Measurements from ENCODE around the gene PAK5.

Gene PAK5

GRCh38 chr20:9867196-9867980 lies 28.5 kb upstream of the PAK5 start:
- no peak for DNase-seq (ENCODE audit: low read depth)
- no peak overlapping the region for H3K4me3 ChIP-seq (ENCODE audit: low read length)
- TF ChIP-seq, protein P1, sequence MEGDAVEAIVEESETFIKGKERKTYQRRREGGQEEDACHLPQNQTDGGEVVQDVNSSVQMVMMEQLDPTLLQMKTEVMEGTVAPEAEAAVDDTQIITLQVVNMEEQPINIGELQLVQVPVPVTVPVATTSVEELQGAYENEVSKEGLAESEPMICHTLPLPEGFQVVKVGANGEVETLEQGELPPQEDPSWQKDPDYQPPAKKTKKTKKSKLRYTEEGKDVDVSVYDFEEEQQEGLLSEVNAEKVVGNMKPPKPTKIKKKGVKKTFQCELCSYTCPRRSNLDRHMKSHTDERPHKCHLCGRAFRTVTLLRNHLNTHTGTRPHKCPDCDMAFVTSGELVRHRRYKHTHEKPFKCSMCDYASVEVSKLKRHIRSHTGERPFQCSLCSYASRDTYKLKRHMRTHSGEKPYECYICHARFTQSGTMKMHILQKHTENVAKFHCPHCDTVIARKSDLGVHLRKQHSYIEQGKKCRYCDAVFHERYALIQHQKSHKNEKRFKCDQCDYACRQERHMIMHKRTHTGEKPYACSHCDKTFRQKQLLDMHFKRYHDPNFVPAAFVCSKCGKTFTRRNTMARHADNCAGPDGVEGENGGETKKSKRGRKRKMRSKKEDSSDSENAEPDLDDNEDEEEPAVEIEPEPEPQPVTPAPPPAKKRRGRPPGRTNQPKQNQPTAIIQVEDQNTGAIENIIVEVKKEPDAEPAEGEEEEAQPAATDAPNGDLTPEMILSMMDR (conservative IDR thresholded peaks at IDR 0.05; ENCODE audit: low read depth, low read length) = no peak

DNA sequence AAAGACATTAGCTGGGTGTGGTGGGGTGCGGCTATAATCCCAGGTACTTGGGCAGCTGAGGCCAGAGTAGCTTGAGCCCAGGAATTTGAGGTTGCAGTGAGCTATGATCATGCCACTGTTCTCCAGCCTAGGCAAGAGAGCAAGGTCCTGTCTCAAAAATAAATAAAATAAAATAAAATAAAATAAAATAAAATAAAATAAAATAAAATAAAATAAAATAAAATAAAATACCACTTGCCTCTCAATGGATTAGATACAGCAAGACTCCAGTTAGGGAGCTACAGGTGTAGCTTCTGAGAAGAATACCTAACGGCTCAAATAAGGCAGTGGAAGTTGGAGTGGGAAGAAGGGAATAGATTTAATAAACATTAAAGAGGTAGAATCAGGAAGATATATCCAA lies 13.7 kb upstream of the PAK5 start:
- DNase-seq (ENCODE audit: low read depth) = no peak
- no peak overlapping the region for H3K4me3 ChIP-seq (ENCODE audit: low read length)
- TF ChIP-seq, protein P1 (conservative IDR thresholded peaks at IDR 0.05; ENCODE audit: low read depth, low read length) = no peak

DNA sequence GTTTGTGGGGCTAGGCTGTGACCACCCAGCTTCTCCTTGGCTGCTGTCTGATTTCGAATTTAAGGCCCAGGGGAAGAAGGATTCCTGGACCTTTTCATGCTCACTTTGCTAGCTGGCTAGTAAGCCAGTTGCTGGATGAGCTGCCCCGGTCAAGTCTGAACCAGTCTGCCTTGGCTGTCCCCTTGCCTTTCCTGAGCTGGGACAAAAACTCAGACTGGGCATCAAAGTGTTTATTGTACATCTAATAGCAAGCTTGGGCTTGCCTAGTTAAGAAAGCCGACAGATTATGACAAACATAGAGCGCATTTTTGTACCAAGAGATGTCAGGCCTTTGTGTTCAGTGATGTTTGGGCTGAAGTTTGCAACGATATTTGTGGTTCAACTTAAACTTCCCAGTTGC lies 750 bp upstream of the PAK5 start:
- TF ChIP-seq, protein P1 (conservative IDR thresholded peaks at IDR 0.05; ENCODE audit: low read depth, low read length) = no peak
- H3K4me3 ChIP-seq (ENCODE audit: low read length) = no peak overlapping the region
- DNase-seq (ENCODE audit: low read depth) = no peak

DNA sequence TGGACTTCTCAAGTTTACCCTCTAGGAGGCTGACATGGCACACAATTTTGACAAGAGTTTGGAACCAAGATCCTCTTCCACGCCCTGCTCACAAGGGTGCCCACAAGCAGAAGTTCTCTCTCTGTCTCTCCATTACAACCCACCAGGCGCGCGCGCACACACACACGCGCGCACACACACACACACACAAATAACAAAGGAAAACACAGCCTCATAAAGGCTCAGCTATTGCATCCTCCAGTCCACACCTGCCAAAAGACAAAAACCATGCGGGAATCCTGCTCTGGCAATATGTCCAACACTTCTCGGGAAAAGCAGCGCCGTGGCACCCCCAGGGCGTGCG lies 870 bp downstream of the PAK5 start:
- TF ChIP-seq, protein P1 (conservative IDR thresholded peaks at IDR 0.05; ENCODE audit: low read depth, low read length) = no peak
- peak overlapping the region; percentile 65 for H3K4me3 ChIP-seq (ENCODE audit: low read length)
- no peak for DNase-seq (ENCODE audit: low read depth)

DNA sequence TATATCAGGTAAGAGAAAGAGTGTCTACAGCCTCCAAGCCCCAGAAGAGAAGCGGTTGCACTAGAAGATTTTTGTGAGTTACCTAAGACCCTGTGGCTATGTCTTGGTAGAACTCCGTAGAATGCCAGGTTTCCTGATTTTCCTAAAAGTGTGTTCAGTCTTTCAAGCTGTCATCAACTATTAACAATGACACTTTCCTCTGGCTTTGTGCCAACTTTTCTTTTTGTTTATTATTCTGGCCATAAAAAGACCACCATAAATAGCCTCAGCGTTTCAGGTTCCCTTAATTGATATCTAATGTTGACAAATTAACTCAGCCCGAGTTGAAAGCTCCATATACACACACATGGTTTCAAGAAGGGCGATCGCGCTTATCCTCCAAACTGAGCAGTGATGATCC lies 1.2 kb downstream of the PAK5 start:
- TF ChIP-seq, protein P1 (conservative IDR thresholded peaks at IDR 0.05; ENCODE audit: low read depth, low read length) = no peak
- DNase-seq (ENCODE audit: low read depth) = no peak
- peak overlapping the region; percentile 65 for H3K4me3 ChIP-seq (ENCODE audit: low read length)

DNA sequence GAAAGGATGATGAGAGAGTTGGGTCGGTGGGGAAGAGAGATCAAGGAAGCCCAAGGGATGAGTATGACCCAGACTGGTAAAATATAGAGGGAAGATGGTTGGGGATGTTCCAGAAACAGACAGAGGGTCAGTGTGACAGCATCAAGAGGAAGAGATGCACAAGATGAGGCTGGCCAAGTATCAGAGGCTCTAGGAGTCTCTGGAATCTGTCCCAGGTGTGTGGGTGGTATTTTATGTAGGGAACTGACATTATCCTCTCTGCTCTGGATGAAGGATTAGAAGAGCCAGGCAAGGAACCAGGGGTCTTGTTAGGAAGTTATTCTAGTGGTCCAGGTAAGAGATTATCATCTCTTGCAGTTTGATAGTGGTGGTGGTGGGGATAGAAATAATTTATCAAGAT lies 3.6 kb downstream of the PAK5 start:
- no peak overlapping the region for H3K4me3 ChIP-seq (ENCODE audit: low read length)
- no peak for DNase-seq (ENCODE audit: low read depth)
- TF ChIP-seq, protein P1 (conservative IDR thresholded peaks at IDR 0.05; ENCODE audit: low read depth, low read length) = no peak

GRCh38 chr20:9831032-9831431 lies 7.8 kb downstream of the PAK5 start:
- no peak overlapping the region for H3K4me3 ChIP-seq (ENCODE audit: low read length)
- TF ChIP-seq, protein P1 (conservative IDR thresholded peaks at IDR 0.05; ENCODE audit: low read depth, low read length) = no peak
- DNase-seq (ENCODE audit: low read depth) = no peak
